OCI-LY1 (cell line): ENCODE results near the gene SPOCK1.

ENCODE experiments used
- EZH2 ChIP-seq: fragments of 200-600 bp; sonication (generic), shearing (Covaris generic); IDR thresholded peaks from 2 replicates; pipeline ENCODE4 v1.8.0; 2017; ENCODE audit warnings: borderline replicate concordance, mixed run types, mild to moderate bottlenecking, antibody characterized with exemption, low read length, moderate library complexity, mixed read lengths
- TF ChIP-seq, protein P1 (sequence below): fragments of 200-600 bp; sonication (generic), shearing (Covaris generic); IDR thresholded peaks from 2 replicates; pipeline ENCODE4 v1.5.1; 2017; ENCODE audit warnings: mild to moderate bottlenecking, antibody characterized with exemption, low read length, moderate library complexity, mixed read lengths

DNA sequence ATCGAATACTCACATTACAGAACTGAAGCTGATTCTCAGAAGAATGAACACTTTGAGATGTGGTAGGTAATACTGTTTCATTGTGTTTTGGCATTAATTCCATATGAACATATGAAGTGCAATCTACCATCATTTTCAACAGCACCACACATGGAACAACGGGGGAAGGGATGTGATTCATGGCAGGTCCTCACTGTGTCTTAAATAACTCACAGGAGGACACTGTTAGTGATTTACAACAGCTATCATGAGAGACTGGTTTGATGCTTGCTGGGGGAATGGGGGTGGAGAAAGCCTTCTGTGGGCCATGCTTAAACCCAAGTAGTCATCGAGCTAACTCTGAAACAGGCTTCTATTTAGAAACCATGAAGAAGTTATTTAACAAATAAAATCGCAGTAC lies 232.9 kb downstream of the SPOCK1 start:
- TF ChIP-seq, protein P1, sequence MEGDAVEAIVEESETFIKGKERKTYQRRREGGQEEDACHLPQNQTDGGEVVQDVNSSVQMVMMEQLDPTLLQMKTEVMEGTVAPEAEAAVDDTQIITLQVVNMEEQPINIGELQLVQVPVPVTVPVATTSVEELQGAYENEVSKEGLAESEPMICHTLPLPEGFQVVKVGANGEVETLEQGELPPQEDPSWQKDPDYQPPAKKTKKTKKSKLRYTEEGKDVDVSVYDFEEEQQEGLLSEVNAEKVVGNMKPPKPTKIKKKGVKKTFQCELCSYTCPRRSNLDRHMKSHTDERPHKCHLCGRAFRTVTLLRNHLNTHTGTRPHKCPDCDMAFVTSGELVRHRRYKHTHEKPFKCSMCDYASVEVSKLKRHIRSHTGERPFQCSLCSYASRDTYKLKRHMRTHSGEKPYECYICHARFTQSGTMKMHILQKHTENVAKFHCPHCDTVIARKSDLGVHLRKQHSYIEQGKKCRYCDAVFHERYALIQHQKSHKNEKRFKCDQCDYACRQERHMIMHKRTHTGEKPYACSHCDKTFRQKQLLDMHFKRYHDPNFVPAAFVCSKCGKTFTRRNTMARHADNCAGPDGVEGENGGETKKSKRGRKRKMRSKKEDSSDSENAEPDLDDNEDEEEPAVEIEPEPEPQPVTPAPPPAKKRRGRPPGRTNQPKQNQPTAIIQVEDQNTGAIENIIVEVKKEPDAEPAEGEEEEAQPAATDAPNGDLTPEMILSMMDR = no peak
- TF ChIP-seq EZH2 = no peak
